Central memory CD8-positive, alpha-beta T cell (primary cell): ENCODE data around the gene NLGN4X.

Source experiments
- ATAC-seq: fragments of 150-1000 bp; cut with Tn5 transposase; replicated peaks from 2 replicates; pipeline ENCODE4 v1.10.0; 2022; ENCODE audit warnings: mild to moderate bottlenecking, moderate FRiP score, moderate number of reproducible peaks; ENCODE audit not compliant: poor library complexity, severe bottlenecking; ENCODE audit errors: extremely low read depth
- DNase-seq, 2 donors: peaks; one replicate each; pipeline ENCODE4 v3.0.0; 2021; ENCODE audit warnings: low spot score in 2 of 2
- H3K27ac Mint-ChIP-seq: one replicate; pipeline ENCODE4 v1.8.0; 2022; ENCODE audit warnings: low read depth, mild to moderate bottlenecking, moderate library complexity, mixed read lengths
- H3K27me3 Mint-ChIP-seq: one replicate; pipeline ENCODE4 v1.8.0; 2022; ENCODE audit warnings: mixed read lengths
- H3K36me3 Mint-ChIP-seq: one replicate; pipeline ENCODE4 v1.8.0; 2022; ENCODE audit warnings: mild to moderate bottlenecking, moderate library complexity, mixed read lengths; ENCODE audit not compliant: insufficient read depth
- H3K4me1 Mint-ChIP-seq: one replicate; pipeline ENCODE4 v1.8.0; 2022; ENCODE audit warnings: mixed read lengths
- H3K4me3 Mint-ChIP-seq: one replicate; pipeline ENCODE4 v1.8.0; 2022; ENCODE audit warnings: mild to moderate bottlenecking, moderate library complexity, mixed read lengths
- H3K9me3 Mint-ChIP-seq: one replicate; pipeline ENCODE4 v1.8.0; 2022; ENCODE audit warnings: mixed read lengths

Gene NLGN4X

GRCh38 chrX:5876984-5877596, 351.6 kb downstream of the NLGN4X start:
- Mint-ChIP-seq H3K9me3 (no peaks in the 10 kb centered on the region), H3K4me1 (no peaks in the 10 kb centered on the region), H3K4me3 (no peak overlapping the region), H3K27ac (no peak overlapping the region), H3K36me3 (no peaks in the 10 kb centered on the region), H3K27me3 (no peaks in the 10 kb centered on the region)
- ATAC-seq, result no peak
- no peak for DNase-seq

GRCh38 chrX:5870238-5870637, 358.4 kb downstream of the NLGN4X start:
- ATAC-seq, result no peak
- H3K4me1 Mint-ChIP-seq, result no peaks in the 10 kb centered on the region
- no peak for DNase-seq
- H3K27me3 Mint-ChIP-seq, result no peaks in the 10 kb centered on the region
- H3K36me3 Mint-ChIP-seq, result no peaks in the 10 kb centered on the region
- H3K9me3 Mint-ChIP-seq, result peaks cover 11% of the 10 kb centered on the region
- H3K4me3 Mint-ChIP-seq, result no peak overlapping the region
- no peak overlapping the region for H3K27ac Mint-ChIP-seq

- Mint-ChIP-seq H3K4me3 (no peak overlapping the region), H3K27ac (no peak overlapping the region), H3K27me3 (no peaks in the 10 kb centered on the region), H3K9me3 (peaks cover 11% of the 10 kb centered on the region), H3K4me1 (no peaks in the 10 kb centered on the region), H3K36me3 (no peaks in the 10 kb centered on the region)
- no peak for DNase-seq
- no peak for ATAC-seq
These were observed 358.9 kb downstream of the NLGN4X start for GRCh38 chrX:5869786-5870185.

GRCh38 chrX:5867778-5868177, 360.9 kb downstream of the NLGN4X start:
- H3K36me3 Mint-ChIP-seq, result no peaks in the 10 kb centered on the region
- no peaks in the 10 kb centered on the region for H3K4me1 Mint-ChIP-seq
- peaks cover 11% of the 10 kb centered on the region for H3K9me3 Mint-ChIP-seq
- H3K27me3 Mint-ChIP-seq, result no peaks in the 10 kb centered on the region
- ATAC-seq (no peak), DNase-seq (no peak)
- H3K4me3 Mint-ChIP-seq, result no peak overlapping the region
- no peak overlapping the region for H3K27ac Mint-ChIP-seq

- H3K36me3 Mint-ChIP-seq, result no peaks in the 10 kb centered on the region
- H3K27ac Mint-ChIP-seq, result no peak overlapping the region
- H3K9me3 Mint-ChIP-seq, result no peaks in the 10 kb centered on the region
- H3K4me1 Mint-ChIP-seq, result no peaks in the 10 kb centered on the region
- no peaks in the 10 kb centered on the region for H3K27me3 Mint-ChIP-seq
- no peak overlapping the region for H3K4me3 Mint-ChIP-seq
- ATAC-seq (no peak), DNase-seq (no peak)
These were observed 371.4 kb downstream of the NLGN4X start for GRCh38 chrX:5857232-5857631.

- no peaks in the 10 kb centered on the region for H3K9me3 Mint-ChIP-seq
These were observed 375.7 kb downstream of the NLGN4X start for GRCh38 chrX:5852941-5853340.

GRCh38 chrX:5842601-5843000, 386.1 kb downstream of the NLGN4X start:
- Mint-ChIP-seq H3K36me3 (no peaks in the 10 kb centered on the region), H3K27me3 (no peaks in the 10 kb centered on the region)

More at GRCh38 chrX:5852941-5853340, 375.7 kb downstream of the NLGN4X start:
- DNase-seq, result no peak
- ATAC-seq, result no peak
- no peaks in the 10 kb centered on the region for H3K27me3 Mint-ChIP-seq
- no peak overlapping the region for H3K4me3 Mint-ChIP-seq
- no peaks in the 10 kb centered on the region for H3K4me1 Mint-ChIP-seq
- H3K36me3 Mint-ChIP-seq, result no peaks in the 10 kb centered on the region
- H3K27ac Mint-ChIP-seq, result no peak overlapping the region

More at GRCh38 chrX:5842601-5843000, 386.1 kb downstream of the NLGN4X start:
- Mint-ChIP-seq H3K27ac (no peak overlapping the region), H3K4me1 (no peaks in the 10 kb centered on the region), H3K4me3 (no peak overlapping the region), H3K9me3 (peaks cover 9% of the 10 kb centered on the region)
- DNase-seq, result no peak
- no peak for ATAC-seq
